BJ (cell line): ENCODE results near the gene XDH. TPM values are rescaled to one million over a fixed set of nuclear protein-coding genes. Genes with fewer than 3 reads are reported as not detected.

Source experiments
- CTCF ChIA-PET: fragments of 350-600 bp; formaldehyde crosslinking; extraction: SDS; loops from one replicate; lab custom pipeline; 2021; ENCODE audit warnings: antibody characterized with exemption, inconsistent platforms; lab: Yijun Ruan, JAX
- POLR2A ChIA-PET: fragments of 300-600 bp; sonication (Branson Sonifier 250); formaldehyde crosslinking; extraction: SDS; loops from one replicate; lab custom pipeline; 2021; ENCODE audit warnings: antibody characterized with exemption; lab: Charles Lee
- DNase-seq: peaks from one replicate; pipeline ENCODE4 v3.0.0-alpha.2; 2011; ENCODE audit warnings: low read depth
- H3K27me3 ChIP-seq: 2 replicates; pipeline ENCODE4 v1.6.0; 2011; ENCODE audit warnings: low read length; ENCODE audit not compliant: control insufficient read depth, insufficient read depth
- H3K36me3 ChIP-seq: 2 replicates; pipeline ENCODE4 v1.5.1; 2011; ENCODE audit warnings: low read length; ENCODE audit not compliant: control insufficient read depth, insufficient read depth
- H3K4me3 ChIP-seq: 2 replicates; pipeline ENCODE4 v1.5.1; 2011; ENCODE audit warnings: low read depth, mild to moderate bottlenecking, control low read depth, low read length
- CTCF ChIP-seq: IDR thresholded peaks from 2 replicates; pipeline ENCODE4 v1.5.1; 2011; ENCODE audit warnings: low read depth, mild to moderate bottlenecking, control low read depth, inconsistent platforms, low read length, moderate library complexity; ENCODE audit not compliant: insufficient read depth
- polyA plus RNA-seq: library from polyadenylated mRNA; depleted of rRNA; stranded (reverse); fragments of >200 nt; gene quantifications from 2 replicates; pipeline ENCODE4 v1.2.3, GENCODE V29; 2011; rRNA removed

Gene XDH
- polyA plus RNA-seq, 1 experiment, result 0.69 TPM

GRCh38 chr2:31294196-31294595 is 120.3 kb downstream of the XDH start:
- no peak for TF ChIP-seq CTCF
- ChIA-PET CTCF (interaction anchor here (1.4 kb wide), 1 partner anchor 39 kb away, joined by 3 read pairs; no protein-coding TSS in a partner anchor), POLR2A (no interaction called here)

GRCh38 chr2:31287654-31288053 is 126.9 kb downstream of the XDH start:
- TF ChIP-seq CTCF, result no peak
- H3K27me3 ChIP-seq, result no peaks in the 10 kb centered on the region
- ChIA-PET CTCF (no interaction called here), POLR2A (no interaction called here)
- no peak for DNase-seq
- H3K36me3 ChIP-seq, result no peaks in the 10 kb centered on the region
- no peak overlapping the region for H3K4me3 ChIP-seq

More at GRCh38 chr2:31294196-31294595, 120.3 kb downstream of the XDH start:
- no peaks in the 10 kb centered on the region for H3K36me3 ChIP-seq
- no peak for DNase-seq
- no peak overlapping the region for H3K4me3 ChIP-seq
- H3K27me3 ChIP-seq, result no peaks in the 10 kb centered on the region

- TF ChIP-seq CTCF, result no peak
- H3K36me3 ChIP-seq, result no peaks in the 10 kb centered on the region
- POLR2A ChIA-PET, result no interaction called here
- no peak for DNase-seq
- CTCF ChIA-PET, result interaction anchor here (1.1 to 1.4 kb wide), 2 partner anchors 12 to 13 kb away, joined by 3 read pairs; no protein-coding TSS in a partner anchor
- no peaks in the 10 kb centered on the region for H3K27me3 ChIP-seq
- no peak overlapping the region for H3K4me3 ChIP-seq
These were observed 127.5 kb downstream of the XDH start for GRCh38 chr2:31286961-31287550.

GRCh38 chr2:31286230-31286629 is 128.3 kb downstream of the XDH start:
- Histone ChIP-seq H3K27me3 (no peaks in the 10 kb centered on the region), H3K4me3 (no peak overlapping the region), H3K36me3 (no peaks in the 10 kb centered on the region)
- CTCF ChIA-PET, result interaction anchor here (1.1 to 1.4 kb wide), 2 partner anchors 11 to 12 kb away, joined by 3 read pairs; no protein-coding TSS in a partner anchor
- DNase-seq, result no peak
- POLR2A ChIA-PET, result interaction anchor here (0.6 kb wide), 1 partner anchor 918 kb away, joined by 4 read pairs; no protein-coding TSS in a partner anchor
- no peak for TF ChIP-seq CTCF

Other genes with a start within 250 kb of the XDH start
- 0.10 TPM in 2 replicates for gene CAPN14, start 197.2 kb downstream of the XDH start, polyA plus RNA-seq
- gene EHD3, start 180.6 kb downstream of the XDH start, polyA plus RNA-seq, result 46.5 and 69.4 TPM in 2 replicates
- 0.01 TPM in 1 of 2 replicates, not detected in the other for gene SRD5A2, start 166.2 kb upstream of the XDH start, polyA plus RNA-seq